H1 (cell line): ENCODE measurements around the gene FLT4. TPM values are rescaled to one million over a fixed set of nuclear protein-coding genes. Genes with fewer than 3 reads are reported as not detected.

Source experiments
- CHD1 ChIP-seq: IDR thresholded peaks from 2 replicates; pipeline ENCODE4 v1.6.1; 2012; ENCODE audit warnings: low read depth, low read length, improper control_type of control experiment
- CHD2 ChIP-seq: IDR thresholded peaks from 2 replicates; pipeline ENCODE4 v1.6.1; 2012; ENCODE audit warnings: low read length, improper control_type of control experiment
- CREB1 ChIP-seq: IDR thresholded peaks from 2 replicates; pipeline ENCODE4 v1.6.1; 2012; ENCODE audit warnings: inconsistent platforms
- JUN ChIP-seq: IDR thresholded peaks from 2 replicates; pipeline ENCODE4 v1.6.1; 2011; ENCODE audit warnings: low read depth, mild to moderate bottlenecking, improper control_type of control experiment, low read length
- POLR2A ChIP-seq, 2 experiments: IDR thresholded peaks; 1 replicate in 1 of 2; 2 replicates in 1 of 2; pipeline ENCODE4 v1.6.1; 2011; ENCODE audit warnings: low read depth in 2 of 2, low read length in 2 of 2, mild to moderate bottlenecking in 2 of 2; ENCODE audit errors: control extremely low read depth in 1 of 2
- polyA plus RNA-seq, 7 experiments: library from polyadenylated mRNA; depleted of rRNA in 3 of 7; stranded (reverse) in 5 of 7; unstranded in 2 of 7; fragments of >200 nt in 5 of 7; fragments of 200-250 nt in 2 of 7; gene quantifications; 1 replicate in 5 of 7; 2 replicates in 1 of 7; 4 replicates in 1 of 7; pipeline versions ENCODE4 v1.2.1 to v1.2.3, GENCODE V29; 2011 to 2013; ENCODE audit warnings: missing spikeins in 2 of 7, mixed read lengths in 2 of 7
- total RNA-seq: library from RNA; stranded (reverse); fragmentation: NEBNext Ultra II Directional; extraction: Animal tissue kit (Norgen Biotek cat#: 25700); gene quantifications from 2 replicates; pipeline ENCODE4 v1.2.1, GENCODE V29; 2021

The FLT4 gene
- total and polyA plus RNA-seq, 2 of the 8 experiments (the other 6 are each of a cell fraction or from before 2014, with no cell fraction given), result 6.5 to 7.7 TPM

GRCh38 chr5:180555168-180555921 lies 94.1 kb downstream of the FLT4 start (continued):
- no peak for TF ChIP-seq CHD1
- TF ChIP-seq CHD2, result no peak
- no peak for TF ChIP-seq POLR2A (IDR thresholded peaks at IDR 0.05; ENCODE audit: control extremely low read depth in 1 of 2, low read depth in 2 of 2, low read length in 2 of 2)
- no peak for TF ChIP-seq JUN
- TF ChIP-seq CREB1, result no peak
- TF ChIP-seq, all 59 proteins: peak for 0
